Measurements from ENCODE around the gene C11orf24. TPM values are rescaled to one million over a fixed set of nuclear protein-coding genes. Genes with fewer than 3 reads are reported as not detected.
A peak's percentile ranks its signal among the peaks of the same experiment; 100 is the strongest.

The C11orf24 gene
- total RNA-seq, 1 donor from 2014 or later, result 123 TPM

- H3K4me3 ChIP-seq, result no peak overlapping the region
- H3K27me3 ChIP-seq, result no peaks in the 10 kb centered on the region
- no peak overlapping the region for H3K27ac ChIP-seq
- no peaks in the 10 kb centered on the region for H3K9me3 ChIP-seq
- no peak for TF ChIP-seq CTCF (IDR thresholded peaks at IDR 0.05)
- DNase-seq (ENCODE audit: low spot score in 2 of 2), result peak in 1 of 2 donors; percentile 61
- intact Hi-C loops (cut with DNase I), result loop anchor here (5.0 kb wide), 1 partner anchor 52 kb away; no protein-coding TSS in a partner anchor
- H3K4me1 ChIP-seq, result peaks cover 0 to 3% of the 10 kb centered on the region in 2 donors
- H3K36me3 ChIP-seq, result peaks cover 38 to 40% of the 10 kb centered on the region in 2 donors
Measured at GRCh38 chr11:68259122-68259959, 12.4 kb downstream of the C11orf24 start.

GRCh38 chr11:68258363-68258765, 13.4 kb downstream of the C11orf24 start:
- no peak overlapping the region for H3K4me3 ChIP-seq
- no peak for TF ChIP-seq CTCF (IDR thresholded peaks at IDR 0.05)
- peak in 1 of 2 donors; percentile 61 for DNase-seq (ENCODE audit: low spot score in 2 of 2)
- peaks cover 0 to 3% of the 10 kb centered on the region in 2 donors for H3K4me1 ChIP-seq
- intact Hi-C loops (cut with DNase I), result loop anchor here (5.0 kb wide), 1 partner anchor 51 kb away; no protein-coding TSS in a partner anchor
- H3K9me3 ChIP-seq, result no peaks in the 10 kb centered on the region
- no peaks in the 10 kb centered on the region for H3K27me3 ChIP-seq
- peaks cover 29 to 33% of the 10 kb centered on the region in 2 donors for H3K36me3 ChIP-seq
- H3K27ac ChIP-seq, result peak overlapping the region; percentile 10 to 37

GRCh38 chr11:68257477-68258362, 14.1 kb downstream of the C11orf24 start:
- H3K27ac ChIP-seq, result peak overlapping the region; percentile 10 to 37
- H3K4me3 ChIP-seq, result peak overlapping the region in 1 of 2 donors; percentile 51

GRCh38 chr11:68256331-68256741, 15.4 kb downstream of the C11orf24 start:
- peak in 1 of 2 donors; percentile 47 for DNase-seq (ENCODE audit: low spot score in 2 of 2)
- Histone ChIP-seq H3K4me1 (peaks cover 0 to 3% of the 10 kb centered on the region in 2 donors), H3K36me3 (peaks cover 9 to 13% of the 10 kb centered on the region in 2 donors)

More at GRCh38 chr11:68257477-68258362, 14.1 kb downstream of the C11orf24 start:
- H3K27me3 ChIP-seq, result no peaks in the 10 kb centered on the region
- H3K36me3 ChIP-seq, result peaks cover 22 to 27% of the 10 kb centered on the region in 2 donors
- H3K4me1 ChIP-seq, result peaks cover 0 to 3% of the 10 kb centered on the region in 2 donors
- TF ChIP-seq CTCF (IDR thresholded peaks at IDR 0.05), result peak; percentile 75 to 94 (median 90)
- intact Hi-C loops (cut with DNase I), result loop anchor here (1.0 to 5.0 kb wide), 4 partner anchors 40 to 190 kb away; no protein-coding TSS in a partner anchor
- DNase-seq (ENCODE audit: low spot score in 2 of 2), result peak; percentile 75 to 98
- H3K9me3 ChIP-seq, result no peaks in the 10 kb centered on the region

More at GRCh38 chr11:68256331-68256741, 15.4 kb downstream of the C11orf24 start:
- no peak overlapping the region for H3K27ac ChIP-seq
- H3K9me3 ChIP-seq, result no peaks in the 10 kb centered on the region
- no peak overlapping the region for H3K4me3 ChIP-seq
- no peak for TF ChIP-seq CTCF (IDR thresholded peaks at IDR 0.05)
- H3K27me3 ChIP-seq, result no peaks in the 10 kb centered on the region
- intact Hi-C loops (cut with DNase I), result loop anchor here (5.0 kb wide), 1 partner anchor 49 kb away; no protein-coding TSS in a partner anchor

All from ascending aorta (tissue), 2 donors.